ENCODE results near the gene CHPT1.

CHPT1 gene

GRCh38 chr12:101746661-101747060 lies 49.2 kb downstream of the CHPT1 start:
- peak; percentile 53 for DNase-seq (ENCODE audit: low read depth)
- H3K4me3 ChIP-seq (ENCODE audit: low read length), result no peak overlapping the region
- no peak for TF ChIP-seq CTCF (conservative IDR thresholded peaks at IDR 0.05; ENCODE audit: low read length)

DNA sequence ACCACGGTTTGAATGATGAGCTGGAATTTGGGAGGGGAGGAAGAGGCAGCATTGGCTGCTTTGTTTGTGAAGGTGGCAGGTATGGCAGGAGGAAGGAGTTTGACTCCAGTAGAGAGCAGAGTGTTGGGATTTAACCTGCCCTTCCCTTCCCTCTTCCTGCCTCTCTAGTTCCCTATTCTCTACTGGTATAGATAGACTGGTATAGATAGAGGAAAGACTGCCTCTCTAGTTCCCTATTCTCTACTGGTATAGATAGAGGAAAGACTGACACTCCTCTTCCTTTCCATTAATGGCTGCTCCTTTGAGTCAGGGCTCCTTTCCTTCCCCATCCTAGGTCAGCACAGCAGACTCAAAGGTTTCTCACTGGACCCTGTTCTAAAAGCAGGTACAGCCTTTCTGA lies 50.3 kb downstream of the CHPT1 start:
- DNase-seq (ENCODE audit: low read depth), result no peak
- no peak overlapping the region for H3K4me3 ChIP-seq (ENCODE audit: low read length)
- TF ChIP-seq CTCF (conservative IDR thresholded peaks at IDR 0.05; ENCODE audit: low read length), result no peak

GRCh38 chr12:101748907-101749306 lies 51.5 kb downstream of the CHPT1 start:
- no peak for DNase-seq (ENCODE audit: low read depth)
- TF ChIP-seq CTCF (conservative IDR thresholded peaks at IDR 0.05; ENCODE audit: low read length), result no peak
- H3K4me3 ChIP-seq (ENCODE audit: low read length), result no peak overlapping the region

GRCh38 chr12:101749657-101750056 lies 52.2 kb downstream of the CHPT1 start:
- H3K4me3 ChIP-seq (ENCODE audit: low read length), result no peak overlapping the region
- no peak for TF ChIP-seq CTCF (conservative IDR thresholded peaks at IDR 0.05; ENCODE audit: low read length)
- no peak for DNase-seq (ENCODE audit: low read depth)

DNA sequence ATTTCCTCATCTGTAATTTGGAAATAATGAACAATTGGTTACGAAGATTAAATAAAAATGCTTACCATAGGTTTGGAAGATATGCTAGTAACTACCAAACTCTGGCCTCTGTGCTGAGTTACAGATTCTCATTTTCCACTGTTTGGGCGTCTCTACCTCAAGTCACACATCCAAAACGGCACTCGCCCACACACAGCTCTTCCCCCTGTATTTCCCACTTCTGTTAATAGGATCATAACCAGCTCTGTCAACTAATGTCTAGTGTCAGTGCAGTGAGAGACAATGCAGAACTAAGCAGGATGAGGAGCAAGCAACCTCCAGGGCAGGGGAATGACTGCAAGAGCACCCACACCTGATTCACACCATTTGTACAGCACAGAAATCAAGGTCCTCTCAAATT lies 52.7 kb downstream of the CHPT1 start:
- no peak for TF ChIP-seq CTCF (conservative IDR thresholded peaks at IDR 0.05; ENCODE audit: low read length)
- no peak overlapping the region for H3K4me3 ChIP-seq (ENCODE audit: low read length)
- no peak for DNase-seq (ENCODE audit: low read depth)

GRCh38 chr12:101759396-101760047 lies 62.1 kb downstream of the CHPT1 start:
- peak; percentile 34 for DNase-seq (ENCODE audit: low read depth)
- peak; percentile 82 for TF ChIP-seq CTCF (conservative IDR thresholded peaks at IDR 0.05; ENCODE audit: low read length)

GRCh38 chr12:101761350-101761749 lies 63.9 kb downstream of the CHPT1 start:
- TF ChIP-seq CTCF (conservative IDR thresholded peaks at IDR 0.05; ENCODE audit: low read length), result no peak
- DNase-seq (ENCODE audit: low read depth), result no peak
- H3K4me3 ChIP-seq (ENCODE audit: low read length), result no peak overlapping the region

More at GRCh38 chr12:101759396-101760047, 62.1 kb downstream of the CHPT1 start:
- no peak overlapping the region for H3K4me3 ChIP-seq (ENCODE audit: low read length)

Measured in AG10803 (cell line).